Prostate gland (tissue), 2 donors: ENCODE data around the gene ZC2HC1B.

Experiments used
- CTCF ChIP-seq, 4 experiments: fragments of 200-600 bp in 2 of 4; fragments of 450-650 bp in 2 of 4; sonication (generic) in 2 of 4; IDR thresholded peaks; 1 replicate in 3 of 4; 2 replicates in 1 of 4; pipeline ENCODE4 v1.5.1; 2016 to 2019; ENCODE audit warnings: antibody characterized with exemption in 4 of 4, mild to moderate bottlenecking in 2 of 4, moderate library complexity in 2 of 4
- POLR2A ChIP-seq: fragments of 450-650 bp; IDR thresholded peaks from one replicate; pipeline ENCODE4 v1.6.1; 2016; ENCODE audit warnings: antibody characterized with exemption, mild to moderate bottlenecking
- POLR2AphosphoS5 ChIP-seq: sonication (generic); formaldehyde crosslinking; IDR thresholded peaks from one replicate; pipeline ENCODE4 v1.6.1; 2017; ENCODE audit warnings: antibody characterized with exemption

DNA sequence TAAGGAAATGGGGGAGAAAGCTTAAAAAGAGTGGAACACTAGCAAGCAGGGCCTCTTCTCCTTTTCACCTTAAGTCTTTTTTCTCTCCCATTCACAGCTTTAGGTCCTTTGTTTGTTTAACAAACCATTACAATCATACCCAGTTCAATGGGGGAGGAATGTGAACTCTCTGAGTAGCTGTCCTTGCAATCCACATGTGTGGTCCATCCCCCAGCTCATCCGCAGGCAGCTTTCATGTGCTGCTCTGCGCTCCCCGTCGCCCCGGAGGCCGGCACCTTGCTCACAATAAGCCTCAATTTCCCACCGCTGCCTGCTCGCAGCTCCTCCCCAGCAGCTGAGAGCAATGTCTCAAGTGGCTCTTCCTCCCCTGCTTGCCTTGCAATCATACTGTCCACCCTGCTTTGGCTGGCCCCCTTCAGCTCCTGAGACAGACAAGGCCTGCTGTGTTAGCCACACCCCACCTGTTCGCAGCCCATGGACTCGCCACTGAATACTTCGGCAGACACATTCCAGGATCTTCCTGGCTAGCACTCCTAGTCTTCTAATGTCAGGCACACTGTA is 94.6 kb downstream of the ZC2HC1B start:
- TF ChIP-seq CTCF (IDR thresholded peaks at IDR 0.05) = no peak
- TF ChIP-seq POLR2A = no peak
- TF ChIP-seq POLR2AphosphoS5 = no peak
